Endodermal cell (in vitro differentiated cells): Measurements from ENCODE around the gene UBA6. TPM values are rescaled to one million over a fixed set of nuclear protein-coding genes. Genes with fewer than 3 reads are reported as not detected.
A peak's percentile ranks its signal among the peaks of the same experiment; 100 is the strongest.

Source experiments
- DNase-seq: peaks from one replicate; pipeline ENCODE4 v3.0.0-alpha.2; 2017
- H3K27ac ChIP-seq: 2 replicates; pipeline ENCODE4 v1.5.1; 2013; ENCODE audit warnings: mild to moderate bottlenecking, low read depth, low read length, moderate library complexity
- H3K27me3 ChIP-seq: 2 replicates; pipeline ENCODE4 v1.6.1; 2013; ENCODE audit warnings: mild to moderate bottlenecking, low read length, moderate library complexity; ENCODE audit not compliant: insufficient read depth, control insufficient read depth, poor library complexity, severe bottlenecking
- H3K36me3 ChIP-seq: 2 replicates; pipeline ENCODE4 v1.7.0; 2013; ENCODE audit warnings: mild to moderate bottlenecking, low read length, moderate library complexity; ENCODE audit not compliant: control insufficient read depth, insufficient read depth
- H3K4me1 ChIP-seq: one replicate; pipeline ENCODE4 v1.7.0; 2013; ENCODE audit warnings: low read length; ENCODE audit not compliant: control insufficient read depth, insufficient read depth
- H3K4me3 ChIP-seq: 2 replicates; pipeline ENCODE4 v1.5.1; 2013; ENCODE audit warnings: mild to moderate bottlenecking, low read length, moderate library complexity
- H3K9ac ChIP-seq: 2 replicates; pipeline ENCODE4 v1.6.1; 2013; ENCODE audit warnings: mild to moderate bottlenecking, low read length, moderate library complexity; ENCODE audit not compliant: poor library complexity, severe bottlenecking; ENCODE audit errors: extremely low read depth
- H3K9me3 ChIP-seq: 2 replicates; pipeline ENCODE4 v1.6.1; 2013; ENCODE audit warnings: mild to moderate bottlenecking, low read length, moderate library complexity; ENCODE audit not compliant: control insufficient read depth
- H3K27ac Mint-ChIP-seq: 2 replicates; pipeline ENCODE4 v1.8.0; 2020; ENCODE audit warnings: mixed read lengths
- H3K27me3 Mint-ChIP-seq: 2 replicates; pipeline ENCODE4 v1.8.0; 2021; ENCODE audit warnings: mild to moderate bottlenecking, mixed read lengths; ENCODE audit not compliant: insufficient read depth
- H3K36me3 Mint-ChIP-seq: 2 replicates; pipeline ENCODE4 v1.8.0; 2020; ENCODE audit warnings: low read depth, mixed read lengths
- H3K4me1 Mint-ChIP-seq: 2 replicates; pipeline ENCODE4 v1.8.0; 2020; ENCODE audit warnings: mixed read lengths
- H3K4me3 Mint-ChIP-seq: 2 replicates; pipeline ENCODE4 v1.8.0; 2020; ENCODE audit warnings: mild to moderate bottlenecking, moderate library complexity, mixed read lengths
- H3K9me3 Mint-ChIP-seq: 2 replicates; pipeline ENCODE4 v1.8.0; 2020; ENCODE audit warnings: mild to moderate bottlenecking, mixed read lengths
- CTCF ChIP-seq: fragments of 200-600 bp; sonication (generic); conservative IDR thresholded peaks from 2 replicates; pipeline ENCODE4 v1.5.0; 2021; ENCODE audit warnings: antibody characterized with exemption, mild to moderate bottlenecking
- WGBS, 2 experiments: methylation state at CpG; one replicate each; pipeline versions ENCODE4 v1.1.5 to v1.1.7; 2013; ENCODE audit warnings: missing lambda C conversion rate in 2 of 2, mixed read lengths in 1 of 2; ENCODE audit not compliant: insufficient coverage in 1 of 2, insufficient read length in 1 of 2; 5-methylcytosine and 5-hydroxymethylcytosine counted together
- total RNA-seq, 2 donors: library from RNA; stranded (reverse); fragmentation: NEBNext Ultra II Directional in 1 of 2; extraction: Animal tissue kit (Norgen Biotek cat#: 25700) in 1 of 2; gene quantifications; 2 replicates in 1 of 2; 3 replicates in 1 of 2; pipeline ENCODE4 v1.2.1, GENCODE V29; 2021

Gene UBA6
- total RNA-seq, 2 donors from 2014 or later: 83.1 to 117 TPM

DNA sequence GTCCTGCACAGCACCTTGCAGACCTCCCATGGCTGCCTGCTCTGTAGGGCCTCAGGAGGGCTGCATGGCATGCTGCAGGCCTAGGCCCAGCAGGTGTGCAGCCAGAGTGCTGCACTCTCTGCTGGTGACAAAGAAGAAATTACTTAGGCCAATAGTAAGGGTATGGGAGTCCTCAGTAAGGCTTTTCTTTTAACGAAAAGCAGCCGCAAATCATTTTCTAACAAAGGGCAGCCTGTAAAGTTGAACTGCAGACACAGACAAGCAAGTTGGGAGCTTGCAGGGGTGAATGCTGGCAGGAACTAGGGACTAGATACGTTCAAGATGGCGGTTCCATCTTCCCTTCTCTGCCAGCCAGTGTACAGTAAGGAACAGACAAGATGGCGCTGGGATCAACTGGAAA is 22.4 kb upstream of the UBA6 start:
- Mint-ChIP-seq H3K36me3 (peaks cover 38% of the 10 kb centered on the region), H3K9me3 (peaks cover 8% of the 10 kb centered on the region)
- 93 to 95% methylated on average over 5 of the region's 5 CpGs for WGBS, 2 experiments

DNA sequence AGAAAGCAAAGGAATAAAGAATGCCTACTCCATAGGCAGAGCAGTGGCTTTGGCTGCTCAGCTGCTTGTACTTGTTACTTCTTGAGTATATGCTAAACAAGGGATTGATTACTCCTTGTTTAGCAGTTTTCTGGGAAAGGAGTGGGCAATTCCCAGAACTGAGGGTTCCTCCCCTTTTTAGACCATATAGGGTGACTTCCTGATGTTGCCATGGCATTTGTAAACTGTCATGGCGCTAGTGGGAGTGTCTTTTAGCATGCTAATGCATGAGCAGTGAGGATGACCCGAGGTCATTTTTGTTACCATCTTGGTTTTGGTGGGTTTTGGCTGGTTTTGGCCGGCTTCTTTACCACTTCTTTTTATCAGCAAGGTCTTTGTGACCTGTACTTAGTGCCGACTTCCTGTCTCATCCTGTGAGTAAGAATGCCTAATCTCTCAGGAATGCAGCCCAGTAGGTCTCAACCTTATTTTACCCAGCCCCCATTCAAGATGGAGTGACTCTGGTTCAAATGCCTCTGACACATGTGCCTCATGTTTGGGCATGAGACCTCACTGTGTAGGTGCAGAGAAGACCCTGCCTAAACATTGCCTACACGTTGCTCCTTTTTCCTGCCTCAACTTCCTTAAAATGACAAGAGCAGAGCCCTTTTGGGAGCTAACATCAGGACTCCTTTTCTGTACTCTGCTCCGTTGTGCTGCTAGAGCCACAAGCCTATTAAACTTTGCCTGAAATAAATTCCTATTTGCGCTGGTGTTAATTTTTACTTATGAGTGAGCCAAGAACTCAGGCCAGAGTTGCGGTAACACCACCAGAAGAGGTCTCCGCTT is 21.0 kb upstream of the UBA6 start:
- Mint-ChIP-seq H3K27ac (peak overlapping the region; percentile 62), H3K9me3 (peaks cover under 1% of the 10 kb centered on the region), H3K36me3 (peaks cover 35% of the 10 kb centered on the region), H3K27me3 (no peaks in the 10 kb centered on the region), H3K4me3 (no peak overlapping the region), H3K4me1 (peaks cover 16% of the 10 kb centered on the region)
- WGBS, 2 experiments: 87 to 100% methylated on average over 6 to 9 of the region's 9 CpGs
- Histone ChIP-seq H3K36me3 (peaks cover 5% of the 10 kb centered on the region), H3K4me3 (no peak overlapping the region), H3K27me3 (no peaks in the 10 kb centered on the region), H3K9ac (no peak overlapping the region), H3K27ac (no peak overlapping the region), H3K4me1 (peaks cover 5% of the 10 kb centered on the region), H3K9me3 (peaks cover 7% of the 10 kb centered on the region)
- peak; percentile 66 for DNase-seq
- TF ChIP-seq CTCF: no peak

More for the DNA sequence above, 22.4 kb upstream of the UBA6 start:
- Histone ChIP-seq H3K4me1 (peaks cover 3% of the 10 kb centered on the region), H3K27me3 (no peaks in the 10 kb centered on the region), H3K9ac (no peak overlapping the region), H3K4me3 (no peak overlapping the region), H3K36me3 (peaks cover 5% of the 10 kb centered on the region), H3K9me3 (peaks cover 15% of the 10 kb centered on the region), H3K27ac (no peak overlapping the region)
- Mint-ChIP-seq H3K27me3 (no peaks in the 10 kb centered on the region), H3K4me3 (no peak overlapping the region), H3K27ac (peak overlapping the region; percentile 52), H3K4me1 (peaks cover 16% of the 10 kb centered on the region)
- TF ChIP-seq CTCF: no peak
- no peak for DNase-seq

DNA sequence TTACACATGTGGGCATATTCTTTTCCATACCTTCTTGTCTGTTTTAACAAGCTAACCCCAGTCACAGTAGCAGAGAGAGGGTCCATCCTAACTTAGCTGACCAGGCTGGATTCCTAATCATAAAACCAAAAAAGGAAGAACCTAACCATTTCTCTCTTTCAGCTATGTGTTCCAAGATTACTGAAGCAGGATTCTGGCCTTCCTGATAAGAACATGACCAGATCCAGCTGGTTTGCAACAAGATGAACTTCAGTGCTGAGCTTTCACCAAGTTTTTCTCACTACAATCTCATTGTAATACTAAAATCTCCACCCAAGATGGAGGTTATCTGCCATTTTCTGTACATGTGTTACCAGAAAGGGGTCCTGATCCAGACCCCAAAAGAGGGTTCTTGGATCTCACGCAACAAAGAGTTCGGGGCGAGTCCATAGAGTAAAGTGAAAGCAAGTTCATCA is 20.4 kb upstream of the UBA6 start:
- no peak for DNase-seq
- no peak overlapping the region for H3K9ac ChIP-seq
- no peak overlapping the region for H3K4me3 Mint-ChIP-seq
- H3K9me3 Mint-ChIP-seq: no peaks in the 10 kb centered on the region
- H3K27me3 ChIP-seq: no peaks in the 10 kb centered on the region
- H3K27ac ChIP-seq: no peak overlapping the region
- H3K27me3 Mint-ChIP-seq: no peaks in the 10 kb centered on the region
- peaks cover 16% of the 10 kb centered on the region for H3K4me1 Mint-ChIP-seq
- peaks cover 41% of the 10 kb centered on the region for H3K36me3 Mint-ChIP-seq
- H3K4me1 ChIP-seq: peaks cover 5% of the 10 kb centered on the region
- H3K27ac Mint-ChIP-seq: peak overlapping the region; percentile 62
- WGBS, 2 experiments: 95 to 100% methylated on average over 2 to 3 of the region's 3 CpGs
- peaks cover 3% of the 10 kb centered on the region for H3K9me3 ChIP-seq
- peaks cover 5% of the 10 kb centered on the region for H3K36me3 ChIP-seq
- H3K4me3 ChIP-seq: no peak overlapping the region
- TF ChIP-seq CTCF: no peak
